ENCODE data around the gene LNPEP.
A peak's percentile ranks its signal among the peaks of the same experiment; 100 is the strongest.

The LNPEP gene

GRCh38 chr5:97000391-97000790 is 64.5 kb downstream of the LNPEP start:
- no peak for DNase-seq (ENCODE audit: low spot score)

GRCh38 chr5:97002983-97003382 is 67.1 kb downstream of the LNPEP start:
- DNase-seq (ENCODE audit: low spot score) = no peak

DNA sequence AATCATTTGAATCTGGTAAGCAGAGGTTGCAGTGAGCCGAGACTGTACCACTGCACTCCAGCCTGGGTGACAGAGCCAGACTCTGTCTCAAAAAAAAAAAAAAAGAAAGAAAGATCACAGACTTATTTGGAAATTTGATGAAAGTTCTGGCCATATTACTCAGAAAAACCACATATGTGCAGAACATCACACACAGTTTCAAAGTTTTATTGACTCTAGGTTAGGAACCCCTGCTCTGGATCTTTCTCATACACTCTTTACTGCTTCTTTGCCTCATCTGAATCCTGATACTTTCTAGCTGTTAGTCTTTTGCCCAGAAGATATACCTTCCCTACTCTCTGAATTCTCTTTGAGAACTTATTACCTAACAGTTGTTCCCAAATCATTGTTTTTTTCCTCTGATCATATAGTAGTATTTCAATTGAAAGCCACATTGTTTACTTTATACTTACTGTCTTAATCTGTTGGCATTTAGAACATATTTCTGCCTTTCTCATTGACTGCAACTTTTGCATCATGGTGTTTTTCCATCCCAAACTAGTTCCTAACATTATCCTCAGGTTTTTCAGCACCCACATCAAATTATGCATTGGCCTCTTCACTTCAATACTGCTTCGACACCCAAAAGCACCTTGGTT is 68.7 kb downstream of the LNPEP start:
- no peak for DNase-seq (ENCODE audit: low spot score)

GRCh38 chr5:97006454-97007060 is 70.7 kb downstream of the LNPEP start:
- no peak for DNase-seq (ENCODE audit: low spot score)

GRCh38 chr5:97009212-97009898 is 73.5 kb downstream of the LNPEP start:
- peak; percentile 75 for DNase-seq (ENCODE audit: low spot score)

GRCh38 chr5:97009921-97010320 is 74.0 kb downstream of the LNPEP start:
- DNase-seq (ENCODE audit: low spot score) = no peak

DNA sequence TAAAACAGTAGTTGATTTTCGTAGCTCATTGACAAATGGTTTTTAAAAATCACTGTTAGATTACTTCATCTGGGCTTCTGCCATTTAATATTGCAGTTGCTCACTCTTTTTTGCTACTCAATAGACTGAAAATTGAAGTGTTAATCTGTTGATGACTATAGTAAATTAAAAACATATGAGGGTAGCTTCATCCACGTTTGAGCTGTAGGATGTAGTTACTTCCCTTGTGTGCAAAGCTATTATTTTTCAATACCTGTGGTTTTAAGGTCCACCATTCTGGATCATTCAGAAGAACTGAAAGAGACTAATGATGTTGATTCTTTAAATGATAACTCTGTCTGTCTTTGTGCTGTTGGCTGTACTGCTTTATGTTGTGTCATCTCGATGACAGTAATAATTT is 74.7 kb downstream of the LNPEP start:
- no peak for DNase-seq (ENCODE audit: low spot score)

GRCh38 chr5:97011567-97011966 is 75.7 kb downstream of the LNPEP start:
- no peak for DNase-seq (ENCODE audit: low spot score)

DNA sequence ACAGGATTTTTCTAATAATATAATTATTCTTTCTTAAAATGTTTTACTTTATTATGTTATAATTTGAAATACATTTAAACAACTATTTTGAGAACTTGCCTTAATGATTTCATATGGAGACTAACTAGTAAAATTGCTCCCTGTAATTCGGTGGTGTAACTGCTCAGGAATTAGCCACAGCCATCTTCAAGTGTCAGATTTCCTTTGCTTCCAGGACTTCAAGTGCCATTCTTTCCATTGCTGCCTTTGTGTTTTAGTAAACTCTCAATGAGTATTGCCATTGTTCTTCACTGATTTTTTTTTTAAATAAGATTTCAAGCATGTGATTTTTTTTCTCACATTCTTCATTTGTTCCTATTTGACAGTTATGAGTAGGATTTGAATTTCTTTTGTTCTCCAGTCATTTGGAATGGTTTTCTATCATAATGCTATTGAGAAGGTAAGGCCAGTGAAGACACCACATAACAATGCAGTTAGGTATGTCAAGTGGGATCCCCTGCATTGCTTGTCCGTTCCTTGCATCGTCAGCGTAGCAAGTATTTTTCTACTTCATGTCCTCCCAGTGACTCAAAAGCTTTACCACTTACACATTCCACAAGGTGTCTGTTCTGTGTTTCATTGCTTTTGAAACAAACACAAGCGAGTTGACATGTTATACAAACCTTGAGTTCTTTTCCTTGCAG is 83.7 kb downstream of the LNPEP start:
- no peak for DNase-seq (ENCODE audit: low spot score)

DNA sequence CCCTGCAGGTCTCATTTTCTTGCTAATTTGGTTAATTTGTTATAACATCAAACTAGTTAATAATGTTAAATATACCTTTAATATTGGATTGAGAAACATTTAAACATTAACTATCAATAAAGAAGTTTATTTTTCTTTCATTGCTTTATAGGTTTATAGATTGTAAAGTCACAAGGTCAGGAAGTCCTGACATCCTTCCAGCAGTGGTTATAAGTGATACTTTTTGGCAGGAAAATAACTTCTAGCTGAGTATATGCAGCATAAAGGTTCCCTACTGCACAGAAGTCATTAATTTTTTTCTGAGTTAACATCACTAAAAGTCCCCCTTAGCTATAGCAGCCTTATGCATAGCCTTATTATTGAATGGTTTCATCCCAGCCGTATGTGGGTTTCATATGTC is 85.5 kb downstream of the LNPEP start:
- no peak for DNase-seq (ENCODE audit: low spot score)

DNA sequence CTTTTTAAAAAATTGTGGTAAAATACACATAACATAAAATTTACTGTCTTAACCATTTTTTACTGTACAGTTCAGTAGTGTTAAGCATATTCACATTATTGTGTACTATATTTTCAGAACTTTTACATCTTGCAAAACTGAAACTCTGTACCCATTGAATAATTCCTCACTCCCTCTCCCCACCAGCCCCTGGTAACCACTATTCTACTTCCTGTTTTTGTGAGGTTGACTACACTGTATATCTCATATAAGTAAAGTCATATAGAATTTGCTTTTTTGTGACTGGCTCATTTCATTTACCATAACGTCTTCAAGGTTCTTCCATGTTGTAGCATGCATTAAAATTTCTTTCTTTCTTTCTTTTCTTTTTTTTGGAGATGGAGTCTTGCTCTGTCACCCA is 87.0 kb downstream of the LNPEP start:
- DNase-seq (ENCODE audit: low spot score) = no peak

- DNase-seq (ENCODE audit: low spot score) = no peak
These were observed 90.8 kb downstream of the LNPEP start for GRCh38 chr5:97026721-97027120.

DNA sequence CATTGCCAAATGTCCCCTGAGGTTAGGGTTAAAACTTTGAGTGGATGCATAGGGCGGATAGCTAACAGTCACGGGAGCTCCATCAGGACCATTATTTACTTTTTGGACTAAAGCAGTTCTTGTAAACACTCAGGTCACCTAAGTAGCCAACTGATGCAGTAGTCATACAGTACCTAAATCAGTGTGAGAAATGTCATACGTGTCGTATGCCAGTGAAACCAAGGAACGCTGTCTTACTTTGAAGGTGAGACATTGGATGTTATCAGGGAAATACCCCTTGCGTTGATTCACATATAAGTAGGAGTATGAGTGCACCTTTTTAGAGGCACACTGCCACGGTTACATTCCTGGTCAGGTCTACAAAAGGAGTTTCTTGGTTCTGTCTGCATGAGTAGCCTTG is 101.9 kb downstream of the LNPEP start:
- DNase-seq (ENCODE audit: low spot score) = no peak

DNA sequence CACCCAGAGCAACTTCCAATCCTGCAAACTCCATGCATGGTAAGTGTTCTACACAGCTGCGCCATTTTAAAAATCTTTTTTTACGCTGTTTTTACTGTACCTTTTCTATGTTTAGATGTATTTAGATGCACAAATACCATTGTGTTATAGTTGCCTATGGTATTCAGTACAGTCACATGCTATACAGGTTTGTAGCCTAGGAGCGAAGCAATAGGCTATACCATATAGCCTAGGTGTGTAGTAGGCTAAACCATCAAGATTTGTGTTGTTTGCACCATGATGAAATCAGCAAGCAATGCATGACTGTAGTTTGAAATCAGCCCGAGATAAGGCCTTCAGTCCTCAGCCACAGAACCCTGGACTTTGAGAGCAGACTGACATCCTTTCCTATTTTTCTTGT is 105.4 kb downstream of the LNPEP start:
- DNase-seq (ENCODE audit: low spot score) = no peak

GRCh38 chr5:97042996-97043395 is 107.1 kb downstream of the LNPEP start:
- DNase-seq (ENCODE audit: low spot score) = no peak

GRCh38 chr5:97043511-97043910 is 107.6 kb downstream of the LNPEP start:
- DNase-seq (ENCODE audit: low spot score) = no peak

GRCh38 chr5:97044052-97044451 is 108.2 kb downstream of the LNPEP start:
- no peak for DNase-seq (ENCODE audit: low spot score)

DNA sequence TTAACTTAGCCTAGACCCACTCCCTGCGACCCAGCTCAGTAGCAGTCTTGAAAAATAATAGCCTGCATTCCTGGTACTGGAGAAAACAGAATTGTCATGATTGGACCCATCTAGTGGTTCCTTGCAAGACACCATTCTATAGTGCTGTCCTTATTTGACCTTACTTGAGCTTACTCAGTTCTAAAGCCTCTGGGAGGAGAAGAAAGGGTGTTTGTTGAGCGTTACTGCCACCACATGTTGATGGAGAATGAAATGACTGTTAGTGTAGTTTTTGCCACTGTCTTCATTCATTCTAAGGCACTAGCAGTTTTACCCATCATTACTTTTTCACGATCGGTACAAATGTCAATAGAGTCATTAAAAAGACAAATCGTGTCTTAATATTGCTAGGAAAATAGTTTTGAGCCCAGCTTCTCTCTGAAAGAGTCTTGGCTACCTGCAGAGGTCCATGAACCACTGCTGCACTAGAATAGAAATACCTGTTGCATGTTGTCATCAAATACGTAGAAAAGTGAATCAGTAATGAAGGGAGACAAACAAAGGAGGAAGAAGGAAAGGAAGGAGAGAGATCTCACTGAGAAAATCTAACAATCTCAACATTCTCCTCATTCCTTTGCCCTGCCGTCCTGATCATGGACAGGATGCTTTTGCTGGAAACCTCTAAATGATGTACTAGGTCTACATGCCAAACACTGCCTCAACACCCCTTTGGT is 110.5 kb downstream of the LNPEP start:
- DNase-seq (ENCODE audit: low spot score) = peak; percentile 40

DNA sequence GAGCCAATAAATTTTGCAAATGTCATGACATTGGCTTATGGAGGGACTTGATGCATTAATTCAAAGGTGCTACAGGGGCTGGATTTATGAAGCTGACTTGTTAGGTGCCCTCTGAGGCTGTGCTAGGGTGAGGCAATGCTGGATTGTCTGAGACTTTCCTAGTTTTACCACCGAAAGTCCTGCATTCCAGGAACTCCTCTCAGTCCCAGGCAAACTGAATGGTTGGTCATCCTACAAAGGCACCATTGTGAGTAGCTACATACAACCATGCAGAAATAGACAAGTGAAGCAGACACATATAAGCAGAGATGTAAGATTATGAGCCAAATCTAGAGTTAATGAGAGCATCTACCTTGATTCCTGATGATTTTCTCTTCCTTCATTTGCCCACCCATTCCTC is 111.2 kb downstream of the LNPEP start:
- DNase-seq (ENCODE audit: low spot score) = peak; percentile 25

DNA sequence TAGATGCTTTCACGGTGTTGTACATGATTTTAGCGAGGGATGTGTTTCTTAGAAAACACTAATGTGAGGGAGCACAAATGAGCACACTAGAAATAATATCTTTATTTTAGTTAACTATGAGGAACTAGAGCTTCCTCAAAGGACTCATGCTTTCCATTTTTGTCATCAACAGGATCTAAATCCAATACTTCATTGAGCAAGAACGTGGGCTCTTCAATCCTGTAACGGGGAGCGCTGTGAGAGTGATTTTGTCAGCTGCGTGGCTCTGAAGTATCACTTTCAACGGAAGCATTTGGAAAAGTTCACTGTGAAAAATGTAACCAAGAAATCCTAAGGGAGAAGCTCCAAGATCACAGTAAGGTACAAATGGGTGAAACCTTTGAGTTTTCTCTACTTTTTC is 113.3 kb downstream of the LNPEP start:
- DNase-seq (ENCODE audit: low spot score) = peak; percentile 26

DNA sequence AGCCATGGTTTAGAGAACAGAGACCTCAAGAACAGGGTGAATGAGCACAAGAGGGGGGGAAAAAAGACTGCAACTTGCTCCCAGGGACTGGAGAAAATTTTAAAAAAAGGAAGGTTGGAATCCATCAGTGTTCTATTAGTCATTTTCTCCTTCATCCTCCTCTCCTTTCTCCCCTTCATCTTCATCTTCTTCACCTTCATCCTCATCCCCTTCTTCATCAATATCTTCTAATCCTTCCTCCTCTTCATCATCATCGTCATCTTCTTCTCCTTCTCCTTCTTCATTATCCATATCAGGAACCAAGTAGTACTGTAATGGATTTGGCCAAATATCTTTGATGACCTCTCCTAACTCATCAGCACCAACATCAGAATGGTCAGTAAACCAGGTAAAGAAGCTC is 120.4 kb downstream of the LNPEP start:
- DNase-seq (ENCODE audit: low spot score) = no peak

DNA sequence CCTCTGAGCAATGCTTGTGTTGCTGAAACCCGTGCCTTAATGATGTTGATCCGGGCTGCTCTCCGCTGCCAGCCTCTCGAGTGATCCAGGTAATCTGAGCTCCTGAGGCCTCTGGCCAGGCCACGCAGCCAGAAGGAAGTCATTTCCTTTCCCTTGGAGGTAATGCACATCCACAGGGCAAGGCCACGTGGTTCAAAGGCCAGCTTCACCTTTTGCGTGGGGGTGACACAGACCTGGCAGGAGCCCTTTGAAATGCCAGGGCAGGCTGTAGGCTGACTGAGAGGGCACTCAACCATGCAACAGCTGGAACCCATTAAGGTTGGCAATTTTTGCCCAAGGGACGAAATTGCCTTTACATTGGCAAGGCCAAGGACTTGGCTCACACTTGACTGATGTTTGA is 126.2 kb downstream of the LNPEP start:
- DNase-seq (ENCODE audit: low spot score) = no peak
